ENCODE measurements around the gene IGFBP5.

DNA sequence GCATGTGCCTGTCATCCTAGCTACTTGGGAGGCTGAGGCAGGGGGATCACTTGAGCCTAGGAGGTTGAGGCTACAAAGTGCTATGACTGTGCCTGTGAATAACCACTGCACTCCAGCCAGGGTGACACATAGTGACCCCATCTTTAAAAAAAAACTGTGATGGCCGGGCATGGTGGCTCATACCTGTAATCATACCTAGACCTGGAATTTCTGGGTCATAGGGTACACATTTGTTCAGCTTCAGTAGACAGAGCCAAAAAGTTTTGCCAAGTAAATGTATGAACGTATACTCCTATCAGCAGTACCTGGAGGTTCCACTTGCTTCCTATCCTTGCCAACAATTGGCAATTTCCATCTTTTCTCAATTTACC lies 68.5 kb downstream of the IGFBP5 start:
- TF ChIP-seq, protein P1, sequence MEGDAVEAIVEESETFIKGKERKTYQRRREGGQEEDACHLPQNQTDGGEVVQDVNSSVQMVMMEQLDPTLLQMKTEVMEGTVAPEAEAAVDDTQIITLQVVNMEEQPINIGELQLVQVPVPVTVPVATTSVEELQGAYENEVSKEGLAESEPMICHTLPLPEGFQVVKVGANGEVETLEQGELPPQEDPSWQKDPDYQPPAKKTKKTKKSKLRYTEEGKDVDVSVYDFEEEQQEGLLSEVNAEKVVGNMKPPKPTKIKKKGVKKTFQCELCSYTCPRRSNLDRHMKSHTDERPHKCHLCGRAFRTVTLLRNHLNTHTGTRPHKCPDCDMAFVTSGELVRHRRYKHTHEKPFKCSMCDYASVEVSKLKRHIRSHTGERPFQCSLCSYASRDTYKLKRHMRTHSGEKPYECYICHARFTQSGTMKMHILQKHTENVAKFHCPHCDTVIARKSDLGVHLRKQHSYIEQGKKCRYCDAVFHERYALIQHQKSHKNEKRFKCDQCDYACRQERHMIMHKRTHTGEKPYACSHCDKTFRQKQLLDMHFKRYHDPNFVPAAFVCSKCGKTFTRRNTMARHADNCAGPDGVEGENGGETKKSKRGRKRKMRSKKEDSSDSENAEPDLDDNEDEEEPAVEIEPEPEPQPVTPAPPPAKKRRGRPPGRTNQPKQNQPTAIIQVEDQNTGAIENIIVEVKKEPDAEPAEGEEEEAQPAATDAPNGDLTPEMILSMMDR (IDR thresholded peaks at IDR 0.05; ENCODE audit: control extremely low read depth in 1 of 3, insufficient read depth in 1 of 3, low read depth in 1 of 3, low read length in 3 of 3): no peak
- no peak for TF ChIP-seq SP1 (IDR thresholded peaks at IDR 0.05; ENCODE audit: low read depth, low read length)
- TF ChIP-seq EZH2 (IDR thresholded peaks at IDR 0.05; ENCODE audit: low read depth, low read length, severe bottlenecking): no peak
- no peak for TF ChIP-seq ZNF274 (IDR thresholded peaks at IDR 0.05; ENCODE audit: borderline replicate concordance, extremely low read depth, low read length)
- TF ChIP-seq SIN3A (conservative IDR thresholded peaks at IDR 0.05 in 1 of 2, IDR thresholded peaks at IDR 0.05 in 1 of 2; ENCODE audit: low read depth in 1 of 2, low read length in 2 of 2): no peak
- no peak for TF ChIP-seq RBBP5 (IDR thresholded peaks at IDR 0.05; ENCODE audit: borderline replicate concordance, low read depth, low read length)
- no peak for TF ChIP-seq ASH2L (IDR thresholded peaks at IDR 0.05; ENCODE audit: low read length)
- TF ChIP-seq POLR2AphosphoS5 (IDR thresholded peaks at IDR 0.05; ENCODE audit: low read depth, low read length): no peak
- TF ChIP-seq, protein P2, sequence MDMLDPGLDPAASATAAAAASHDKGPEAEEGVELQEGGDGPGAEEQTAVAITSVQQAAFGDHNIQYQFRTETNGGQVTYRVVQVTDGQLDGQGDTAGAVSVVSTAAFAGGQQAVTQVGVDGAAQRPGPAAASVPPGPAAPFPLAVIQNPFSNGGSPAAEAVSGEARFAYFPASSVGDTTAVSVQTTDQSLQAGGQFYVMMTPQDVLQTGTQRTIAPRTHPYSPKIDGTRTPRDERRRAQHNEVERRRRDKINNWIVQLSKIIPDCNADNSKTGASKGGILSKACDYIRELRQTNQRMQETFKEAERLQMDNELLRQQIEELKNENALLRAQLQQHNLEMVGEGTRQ (IDR thresholded peaks at IDR 0.05; ENCODE audit: low read length): no peak
- TF ChIP-seq, protein P3, sequence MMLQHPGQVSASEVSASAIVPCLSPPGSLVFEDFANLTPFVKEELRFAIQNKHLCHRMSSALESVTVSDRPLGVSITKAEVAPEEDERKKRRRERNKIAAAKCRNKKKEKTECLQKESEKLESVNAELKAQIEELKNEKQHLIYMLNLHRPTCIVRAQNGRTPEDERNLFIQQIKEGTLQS (IDR thresholded peaks at IDR 0.05; ENCODE audit: insufficient read depth, low read depth, low read length): no peak
- no peak for TF ChIP-seq POLR2A (IDR thresholded peaks at IDR 0.05; ENCODE audit: control extremely low read depth in 1 of 2, low read depth in 2 of 2, low read length in 2 of 2)
- no peak for TF ChIP-seq JUN (IDR thresholded peaks at IDR 0.05; ENCODE audit: low read depth, low read length)
- TF ChIP-seq, protein P4, sequence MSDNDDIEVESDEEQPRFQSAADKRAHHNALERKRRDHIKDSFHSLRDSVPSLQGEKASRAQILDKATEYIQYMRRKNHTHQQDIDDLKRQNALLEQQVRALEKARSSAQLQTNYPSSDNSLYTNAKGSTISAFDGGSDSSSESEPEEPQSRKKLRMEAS (IDR thresholded peaks at IDR 0.05): no peak

Measured in H1 (cell line).